GM12878 (cell line): ENCODE results near the gene ITPRIPL2. TPM values are rescaled to one million over a fixed set of nuclear protein-coding genes. Genes with fewer than 3 reads are reported as not detected.

ENCODE experiments used
- BCL3 ChIP-seq: IDR thresholded peaks from 2 replicates; pipeline ENCODE4 v1.6.1; 2011; ENCODE audit warnings: borderline replicate concordance, low read depth, mild to moderate bottlenecking, moderate library complexity, low read length; ENCODE audit not compliant: insufficient read depth, poor library complexity, severe bottlenecking
- CBX5 ChIP-seq: sonication (generic); IDR thresholded peaks from 2 replicates; pipeline ENCODE4 v1.6.1; 2016; ENCODE audit warnings: low read depth, moderate library complexity, mild to moderate bottlenecking, inconsistent platforms
- CEBPB ChIP-seq, 2 experiments: fragments of 150-350 bp in 1 of 2; IDR thresholded peaks; 2 replicates each; pipeline ENCODE4 v1.6.1; 2012 to 2014; ENCODE audit warnings: low read depth in 2 of 2, low read length in 2 of 2, borderline replicate concordance in 1 of 2, inconsistent platforms in 1 of 2
- E2F8 ChIP-seq: fragments of 450-650 bp; IDR thresholded peaks from 2 replicates; pipeline ENCODE4 v1.6.1; 2018; ENCODE audit warnings: mild to moderate bottlenecking, low read depth, moderate library complexity; ENCODE audit not compliant: partially characterized antibody
- EED ChIP-seq: sonication (generic); IDR thresholded peaks from 2 replicates; pipeline ENCODE4 v1.6.1; 2016; ENCODE audit warnings: antibody characterized with exemption, low read depth
- ELK1 ChIP-seq: IDR thresholded peaks from 2 replicates; pipeline ENCODE4 v1.6.1; 2012; ENCODE audit warnings: low read depth, low read length, improper control_type of control experiment
- ESRRA ChIP-seq: IDR thresholded peaks from 2 replicates; pipeline ENCODE4 v1.6.1; 2012; ENCODE audit warnings: mild to moderate bottlenecking, low read length, improper control_type of control experiment
- EZH2 ChIP-seq: IDR thresholded peaks from 2 replicates; pipeline ENCODE4 v1.6.1; 2012; ENCODE audit warnings: low read depth, mild to moderate bottlenecking, control low read depth, inconsistent platforms, low read length, borderline replicate concordance; ENCODE audit not compliant: control insufficient read depth
- FOXK2 ChIP-seq: fragments of 450-650 bp; IDR thresholded peaks from 2 replicates; pipeline ENCODE4 v1.6.1; 2017; ENCODE audit warnings: mild to moderate bottlenecking, moderate library complexity
- HDGF ChIP-seq: fragments of 450-650 bp; IDR thresholded peaks from 2 replicates; pipeline ENCODE4 v1.6.1; 2016; ENCODE audit warnings: antibody characterized with exemption
- JUNB ChIP-seq: IDR thresholded peaks from 2 replicates; pipeline ENCODE4 v1.6.1; 2016; ENCODE audit warnings: antibody characterized with exemption, mild to moderate bottlenecking
- MEF2B ChIP-seq: fragments of 450-650 bp; IDR thresholded peaks from 2 replicates; pipeline ENCODE4 v1.6.1; 2018; ENCODE audit warnings: mild to moderate bottlenecking, moderate library complexity; ENCODE audit not compliant: partially characterized antibody, poor library complexity, severe bottlenecking
- MLLT1 ChIP-seq: fragments of 450-650 bp; IDR thresholded peaks from 2 replicates; pipeline ENCODE4 v1.6.1; 2016; ENCODE audit warnings: mild to moderate bottlenecking
- NR2C2 ChIP-seq: IDR thresholded peaks from 2 replicates; pipeline ENCODE4 v1.6.1; 2011; ENCODE audit warnings: borderline replicate concordance, low read depth; ENCODE audit not compliant: control insufficient read depth, insufficient read length
- NRF1 ChIP-seq: conservative IDR thresholded peaks from 2 replicates; pipeline ENCODE4 v1.6.1; 2011; ENCODE audit warnings: mild to moderate bottlenecking, low read depth, low read length, improper control_type of control experiment
- PML ChIP-seq: IDR thresholded peaks from 2 replicates; pipeline ENCODE4 v1.6.1; 2012; ENCODE audit warnings: low read length, inconsistent platforms
- POLR2A ChIP-seq: IDR thresholded peaks from 2 replicates; pipeline ENCODE4 v1.6.1; 2011; ENCODE audit warnings: low read depth, mild to moderate bottlenecking, low read length
- RB1 ChIP-seq: fragments of 450-650 bp; formaldehyde crosslinking; IDR thresholded peaks from 2 replicates; pipeline ENCODE4 v1.6.1; 2017; ENCODE audit warnings: mild to moderate bottlenecking, borderline replicate concordance
- RELA ChIP-seq: fragments of 450-650 bp; IDR thresholded peaks from 2 replicates; pipeline ENCODE4 v1.8.0; 2014; ENCODE audit warnings: borderline replicate concordance; ENCODE audit not compliant: partially characterized antibody
- SMAD1 ChIP-seq: fragments of 450-650 bp; IDR thresholded peaks from 2 replicates; pipeline ENCODE4 v1.6.1; 2018; ENCODE audit warnings: mild to moderate bottlenecking, low read depth; ENCODE audit not compliant: partially characterized antibody
- SRF ChIP-seq, 2 experiments: IDR thresholded peaks; 2 replicates each; pipeline ENCODE4 v1.6.1; 2011; ENCODE audit warnings: low read depth in 2 of 2, low read length in 2 of 2, mild to moderate bottlenecking in 1 of 2, moderate library complexity in 1 of 2
- STAT1 ChIP-seq: fragments of 450-650 bp; conservative IDR thresholded peaks from 2 replicates; pipeline ENCODE4 v1.6.1; 2014; ENCODE audit warnings: antibody characterized with exemption, mild to moderate bottlenecking
- ZNF274 ChIP-seq: IDR thresholded peaks from one replicate; pipeline ENCODE4 v1.8.0; 2011; ENCODE audit not compliant: insufficient read length, insufficient read depth
- polyA plus RNA-seq, 11 experiments: library from polyadenylated mRNA; depleted of rRNA in 4 of 11; unstranded in 6 of 11; stranded (reverse) in 5 of 11; fragments of >200 nt; fragmentation: Nextera tagmentation in 4 of 11; fragmentation: Illumina TruSeq in 1 of 11; extraction: Ambion mirVana in 4 of 11; extraction: Trizol in 1 of 11; gene quantifications; 1 replicate in 1 of 11; 2 replicates in 10 of 11; pipeline versions ENCODE4 v1.2.1 to v1.2.3, GENCODE V29; 2011 to 2016; ENCODE audit warnings: inconsistent platforms in 2 of 11, missing spikeins in 2 of 11, low read depth in 1 of 11
- total RNA-seq, 4 experiments: library from RNA; depleted of rRNA in 3 of 4; stranded (reverse); fragments of >200 nt in 3 of 4; fragmentation: Illumina TruSeq in 1 of 4; extraction: Trizol in 1 of 4; gene quantifications; 2 replicates each; pipeline versions ENCODE4 v1.2.1 to v1.2.3, GENCODE V29; 2013 to 2021

The ITPRIPL2 gene
- total and polyA plus RNA-seq, 10 of the 15 experiments (the other 5 are each of a cell fraction or from before 2014, with no cell fraction given): 0.48 to 14.3 (median 3.5) TPM

GRCh38 chr16:19067349-19068236 lies 46.2 kb upstream of the ITPRIPL2 start, which contains the start of gene COQ7 (continued):
- peak; percentile 42 for TF ChIP-seq E2F8
- TF ChIP-seq BCL3: no peak
- no peak for TF ChIP-seq JUNB
- peak; percentile 38 for TF ChIP-seq NRF1
- TF ChIP-seq SRF (IDR thresholded peaks at IDR 0.05; ENCODE audit: low read depth in 2 of 2, low read length in 2 of 2): peak in 1 of 2 experiments; percentile 64; a peak in 1 of 4 replicates
- TF ChIP-seq PML: no peak; the same call in 1 of the 2 replicates
- TF ChIP-seq EZH2: no peak
- TF ChIP-seq MEF2B: peak; percentile 58
- TF ChIP-seq HDGF: peak; percentile 53; the same call in 1 of the 2 replicates
- peak; percentile 80 for TF ChIP-seq POLR2A
- TF ChIP-seq ELK1: peak; percentile 69
- no peak for TF ChIP-seq ZNF274
- no peak for TF ChIP-seq CBX5
- TF ChIP-seq ESRRA: peak; percentile 80
- peak; percentile 8; the same call in 1 of the 2 replicates for TF ChIP-seq MLLT1
- TF ChIP-seq EED: no peak
- peak; percentile 41 for TF ChIP-seq RELA
- no peak for TF ChIP-seq STAT1
- peak; percentile 51; the same call in 1 of the 2 replicates for TF ChIP-seq RB1
- TF ChIP-seq SMAD1: no peak
- no peak for TF ChIP-seq NR2C2
- TF ChIP-seq CEBPB (IDR thresholded peaks at IDR 0.05; ENCODE audit: borderline replicate concordance in 1 of 2, low read depth in 2 of 2, low read length in 2 of 2): peak in 1 of 2 experiments; percentile 78; a peak in 1 of 4 replicates
- peak; percentile 68; the same call in 1 of the 2 replicates for TF ChIP-seq FOXK2
